K562 (cell line): ENCODE results near the gene ATOH8. TPM values are rescaled to one million over a fixed set of nuclear protein-coding genes. Genes with fewer than 3 reads are reported as not detected.

Experiments used
- C11orf30 ChIP-seq: fragments of 450-650 bp; IDR thresholded peaks from 2 replicates; pipeline ENCODE4 v1.6.1; 2016; ENCODE audit warnings: low read depth, mild to moderate bottlenecking
- ELF2 ChIP-seq: fragments of 250-450 bp; sonication (Bioruptor Pico); IDR thresholded peaks from 2 replicates; pipeline ENCODE4 v1.5.0; 2021; ENCODE audit warnings: mild to moderate bottlenecking
- GTF2F1 ChIP-seq: IDR thresholded peaks from 2 replicates; pipeline ENCODE4 v1.6.1; 2011; ENCODE audit warnings: low read depth, low read length, improper control_type of control experiment
- MAX ChIP-seq: sonication (generic); formaldehyde crosslinking; IDR thresholded peaks from 2 replicates; pipeline ENCODE4 v1.9.0; 2022; ENCODE audit warnings: mild to moderate bottlenecking, missing genetic modification reagents
- MCM7 ChIP-seq, 2 experiments: fragments of 450-650 bp; IDR thresholded peaks; 2 replicates each; pipeline ENCODE4 v1.6.1; 2016 to 2018
- NCOA6 ChIP-seq: fragments of 450-650 bp; IDR thresholded peaks from 2 replicates; pipeline ENCODE4 v1.6.1; 2017; ENCODE audit warnings: mild to moderate bottlenecking
- NFIC ChIP-seq: fragments of 450-650 bp; IDR thresholded peaks from 2 replicates; pipeline ENCODE4 v1.6.1; 2017; ENCODE audit warnings: mild to moderate bottlenecking, inconsistent platforms
- NFIX ChIP-seq: fragments of 250-450 bp; sonication (Bioruptor Pico); IDR thresholded peaks from 2 replicates; pipeline ENCODE4 v1.4.0; 2020; ENCODE audit warnings: low read depth, mild to moderate bottlenecking, moderate library complexity
- POU5F1 ChIP-seq: fragments of 150-350 bp; IDR thresholded peaks from 2 replicates; pipeline ENCODE4 v1.6.1; 2014; ENCODE audit warnings: borderline replicate concordance, low read length, low read depth, mild to moderate bottlenecking; ENCODE audit not compliant: partially characterized antibody
- RBM25 ChIP-seq: fragments of 200-400 bp; formaldehyde crosslinking; IDR thresholded peaks from 2 replicates; pipeline ENCODE4 v1.6.1; 2018; ENCODE audit warnings: low read length, low read depth, moderate library complexity; ENCODE audit not compliant: severe bottlenecking
- SAFB2 ChIP-seq: fragments of 200-400 bp; formaldehyde crosslinking; IDR thresholded peaks from 2 replicates; pipeline ENCODE4 v1.6.1; 2018; ENCODE audit warnings: borderline replicate concordance, low read length, low read depth, moderate library complexity; ENCODE audit not compliant: severe bottlenecking
- STAT5B ChIP-seq: fragments of 250-450 bp; sonication (Bioruptor Pico); IDR thresholded peaks from 2 replicates; pipeline ENCODE4 v1.8.0; 2021; ENCODE audit warnings: mild to moderate bottlenecking, inconsistent platforms
- ZNF318 ChIP-seq, 2 experiments: fragments of 450-650 bp; IDR thresholded peaks; 2 replicates each; pipeline ENCODE4 v1.6.1; 2016; ENCODE audit warnings: mild to moderate bottlenecking in 2 of 2, borderline replicate concordance in 1 of 2, low read depth in 1 of 2, moderate library complexity in 1 of 2
- polyA plus RNA-seq, 8 experiments: library from polyadenylated mRNA; depleted of rRNA in 4 of 8; stranded (reverse) in 5 of 8; unstranded in 3 of 8; fragments of >200 nt; fragmentation: Nextera tagmentation in 2 of 8; fragmentation: Illumina TruSeq in 1 of 8; extraction: Ambion mirVana in 2 of 8; extraction: Trizol in 1 of 8; gene quantifications; 2 replicates each; pipeline versions ENCODE4 v1.2.1 to v1.2.3, GENCODE V29; 2011 to 2014; ENCODE audit warnings: inconsistent platforms in 1 of 8, missing spikeins in 1 of 8
- total RNA-seq, 7 experiments: library from RNA; depleted of rRNA in 6 of 7; stranded (reverse); fragments of >200 nt in 6 of 7; fragmentation: Illumina TruSeq in 2 of 7; extraction: Trizol in 2 of 7; gene quantifications; 2 replicates each; pipeline versions ENCODE4 v1.2.1 to v1.2.3, GENCODE V29; 2011 to 2021; ENCODE audit warnings: low replicate concordance in 1 of 7
- TF ChIP-seq, protein P1 (sequence below): fragments of 450-650 bp; formaldehyde crosslinking; IDR thresholded peaks from 2 replicates; pipeline ENCODE4 v1.4.0; 2022; ENCODE audit warnings: mild to moderate bottlenecking, moderate library complexity
- TF ChIP-seq, protein P2 (sequence below), 2 experiments: fragments of 450-650 bp in 1 of 2; sonication (generic) in 1 of 2; formaldehyde crosslinking; conservative IDR thresholded peaks; 2 replicates each; pipeline versions ENCODE4 v1.4.0 to v1.8.1; 2020 to 2022; ENCODE audit warnings: mild to moderate bottlenecking in 1 of 2, missing genetic modification reagents in 1 of 2
- TF ChIP-seq, protein P3 (sequence below): fragments of 450-650 bp; IDR thresholded peaks from 2 replicates; pipeline ENCODE4 v1.6.1; 2016; ENCODE audit warnings: mild to moderate bottlenecking

The ATOH8 gene
- total and polyA plus RNA-seq, 9 of the 15 experiments (the other 6 are each of a cell fraction or from before 2014, with no cell fraction given): not detected

DNA sequence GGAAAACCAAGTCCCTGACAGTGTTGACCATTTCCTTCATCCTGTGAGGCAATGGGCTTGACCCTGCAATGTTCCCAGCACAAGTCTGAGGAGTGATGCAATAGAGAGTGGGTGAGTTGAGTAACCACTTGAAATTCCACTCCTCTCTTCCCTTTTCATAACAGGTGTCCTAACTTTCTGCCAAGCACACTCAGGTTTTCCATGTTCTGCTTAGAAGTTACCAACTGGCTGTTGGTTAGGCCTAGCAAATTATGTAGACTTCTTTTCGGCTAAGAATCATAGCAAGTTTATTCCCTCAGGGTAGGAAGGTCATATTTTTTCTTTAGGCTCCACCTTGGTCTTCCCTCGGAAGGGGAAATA is 48.1 kb upstream of the ATOH8 start (continued):
- TF ChIP-seq ZNF318 (IDR thresholded peaks at IDR 0.05; ENCODE audit: borderline replicate concordance in 1 of 2, low read depth in 1 of 2) (peak in 1 of 2 experiments; percentile 75; a peak in 2 of 4 replicates), MCM7 (IDR thresholded peaks at IDR 0.05) (no peak), NFIX (CRISPR knock-in tag) (no peak), GTF2F1 (no peak), NFIC (no peak), RBM25 (no peak), NCOA6 (no peak), SAFB2 (no peak), ELF2 (0 out of 2 replicates have a peak, but pooled peaks have one; percentile 22), MAX (CRISPR knock-in tag) (no peak), C11orf30 (no peak), POU5F1 (no peak), STAT5B (CRISPR knock-in tag) (no peak)
- TF ChIP-seq, protein P1, sequence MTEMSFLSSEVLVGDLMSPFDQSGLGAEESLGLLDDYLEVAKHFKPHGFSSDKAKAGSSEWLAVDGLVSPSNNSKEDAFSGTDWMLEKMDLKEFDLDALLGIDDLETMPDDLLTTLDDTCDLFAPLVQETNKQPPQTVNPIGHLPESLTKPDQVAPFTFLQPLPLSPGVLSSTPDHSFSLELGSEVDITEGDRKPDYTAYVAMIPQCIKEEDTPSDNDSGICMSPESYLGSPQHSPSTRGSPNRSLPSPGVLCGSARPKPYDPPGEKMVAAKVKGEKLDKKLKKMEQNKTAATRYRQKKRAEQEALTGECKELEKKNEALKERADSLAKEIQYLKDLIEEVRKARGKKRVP (CRISPR knock-in tag): peak; percentile 76; the same call in 1 of the 2 replicates
- TF ChIP-seq, protein P2, sequence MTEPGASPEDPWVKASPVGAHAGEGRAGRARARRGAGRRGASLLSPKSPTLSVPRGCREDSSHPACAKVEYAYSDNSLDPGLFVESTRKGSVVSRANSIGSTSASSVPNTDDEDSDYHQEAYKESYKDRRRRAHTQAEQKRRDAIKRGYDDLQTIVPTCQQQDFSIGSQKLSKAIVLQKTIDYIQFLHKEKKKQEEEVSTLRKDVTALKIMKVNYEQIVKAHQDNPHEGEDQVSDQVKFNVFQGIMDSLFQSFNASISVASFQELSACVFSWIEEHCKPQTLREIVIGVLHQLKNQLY (CRISPR knock-in tag; conservative IDR thresholded peaks at IDR 0.05): no peak
- TF ChIP-seq, protein P3, sequence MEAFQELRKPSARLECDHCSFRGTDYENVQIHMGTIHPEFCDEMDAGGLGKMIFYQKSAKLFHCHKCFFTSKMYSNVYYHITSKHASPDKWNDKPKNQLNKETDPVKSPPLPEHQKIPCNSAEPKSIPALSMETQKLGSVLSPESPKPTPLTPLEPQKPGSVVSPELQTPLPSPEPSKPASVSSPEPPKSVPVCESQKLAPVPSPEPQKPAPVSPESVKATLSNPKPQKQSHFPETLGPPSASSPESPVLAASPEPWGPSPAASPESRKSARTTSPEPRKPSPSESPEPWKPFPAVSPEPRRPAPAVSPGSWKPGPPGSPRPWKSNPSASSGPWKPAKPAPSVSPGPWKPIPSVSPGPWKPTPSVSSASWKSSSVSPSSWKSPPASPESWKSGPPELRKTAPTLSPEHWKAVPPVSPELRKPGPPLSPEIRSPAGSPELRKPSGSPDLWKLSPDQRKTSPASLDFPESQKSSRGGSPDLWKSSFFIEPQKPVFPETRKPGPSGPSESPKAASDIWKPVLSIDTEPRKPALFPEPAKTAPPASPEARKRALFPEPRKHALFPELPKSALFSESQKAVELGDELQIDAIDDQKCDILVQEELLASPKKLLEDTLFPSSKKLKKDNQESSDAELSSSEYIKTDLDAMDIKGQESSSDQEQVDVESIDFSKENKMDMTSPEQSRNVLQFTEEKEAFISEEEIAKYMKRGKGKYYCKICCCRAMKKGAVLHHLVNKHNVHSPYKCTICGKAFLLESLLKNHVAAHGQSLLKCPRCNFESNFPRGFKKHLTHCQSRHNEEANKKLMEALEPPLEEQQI: no peak
